IMR-90 (cell line): ENCODE data around the gene FABP7. TPM values are rescaled to one million over a fixed set of nuclear protein-coding genes. Genes with fewer than 3 reads are reported as not detected.

Experiments used
- ATAC-seq: fragments of 200-7000 bp; cut with Tn5 transposase; 2 replicates; pipeline ENCODE4 v1.9.1; 2020; ENCODE audit warnings: low read depth, mild to moderate bottlenecking, moderate library complexity
- BruUV-seq: library from RNA; stranded (reverse); fragments of 400-500 nt; replicated peaks from 2 replicates; lab custom pipeline; 2021; lab: Mats Ljungman, UMichigan
- CTCF ChIA-PET: fragments of 300-600 bp; formaldehyde crosslinking; extraction: SDS; loops from one replicate; lab custom pipeline; 2021; ENCODE audit warnings: antibody characterized with exemption; lab: Yijun Ruan, JAX
- POLR2A ChIA-PET: fragments of 300-600 bp; sonication (Branson Sonifier 250); formaldehyde crosslinking; loops from one replicate; lab custom pipeline; 2022; ENCODE audit warnings: antibody characterized with exemption; ENCODE audit not compliant: unreplicated experiment; lab: Charles Lee
- DNase-seq: peaks from one replicate; pipeline ENCODE4 v3.0.0; 2013
- H2AFZ ChIP-seq: replicated peaks from 2 replicates; pipeline ENCODE3; 2013; ENCODE audit warnings: low read length, mild to moderate bottlenecking; ENCODE audit not compliant: poor library complexity
- H2AK5ac ChIP-seq: 2 replicates; pipeline ENCODE4 v1.6.1; 2013; ENCODE audit warnings: low read depth, low read length, inconsistent platforms
- H2AK9ac ChIP-seq: replicated peaks from 2 replicates; pipeline ENCODE3; 2013; ENCODE audit warnings: mild to moderate bottlenecking, low read depth, low read length, moderate library complexity; ENCODE audit not compliant: poor library complexity
- H2BK120ac ChIP-seq: 2 replicates; pipeline ENCODE4 v1.6.1; 2013; ENCODE audit warnings: low read depth, low read length, inconsistent platforms
- H2BK15ac ChIP-seq: 3 replicates; pipeline ENCODE4 v1.6.1; 2013; ENCODE audit warnings: low read depth, low read length, inconsistent platforms
- H2BK20ac ChIP-seq: 2 replicates; pipeline ENCODE4 v1.6.1; 2013; ENCODE audit warnings: low read depth, mild to moderate bottlenecking, inconsistent platforms, low read length, moderate library complexity
- H2BK5ac ChIP-seq: 2 replicates; pipeline ENCODE4 v1.6.1; 2013; ENCODE audit warnings: mild to moderate bottlenecking, low read depth, low read length, inconsistent platforms; ENCODE audit not compliant: poor library complexity, severe bottlenecking
- H3K14ac ChIP-seq: replicated peaks from 2 replicates; pipeline ENCODE4 v1.6.1; 2013; ENCODE audit warnings: low read depth, low read length, inconsistent platforms
- H3K18ac ChIP-seq: 2 replicates; pipeline ENCODE4 v1.6.1; 2013; ENCODE audit warnings: low read depth, low read length, control low read depth
- H3K23ac ChIP-seq: 2 replicates; pipeline ENCODE4 v1.6.1; 2013; ENCODE audit warnings: low read depth, low read length, inconsistent platforms
- H3K27ac ChIP-seq: 2 replicates; pipeline ENCODE4 v1.5.1; 2013; ENCODE audit warnings: mild to moderate bottlenecking, control low read depth, low read length; ENCODE audit not compliant: insufficient read depth
- H3K27me3 ChIP-seq: 2 replicates; pipeline ENCODE4 v1.6.1; 2013; ENCODE audit warnings: low read length; ENCODE audit not compliant: control insufficient read depth, insufficient read depth
- H3K36me3 ChIP-seq: 2 replicates; pipeline ENCODE4 v1.6.1; 2013; ENCODE audit warnings: low read length, mixed read lengths; ENCODE audit not compliant: control insufficient read depth, insufficient read depth
- H3K4ac ChIP-seq: 2 replicates; pipeline ENCODE4 v1.6.1; 2013; ENCODE audit warnings: low read depth, low read length, inconsistent platforms
- H3K4me1 ChIP-seq: 2 replicates; pipeline ENCODE4 v1.6.1; 2013; ENCODE audit warnings: low read length, mixed read lengths; ENCODE audit not compliant: control insufficient read depth, insufficient read depth
- H3K4me2 ChIP-seq: 2 replicates; pipeline ENCODE4 v1.6.1; 2013; ENCODE audit warnings: low read depth, mild to moderate bottlenecking, control low read depth, low read length, moderate library complexity
- H3K4me3 ChIP-seq: 2 replicates; pipeline ENCODE4 v1.5.1; 2013; ENCODE audit warnings: low read depth, mild to moderate bottlenecking, control low read depth, low read length, moderate library complexity; ENCODE audit not compliant: insufficient read depth
- H3K56ac ChIP-seq: 2 replicates; pipeline ENCODE4 v1.6.1; 2013; ENCODE audit warnings: low read length, inconsistent platforms; ENCODE audit not compliant: insufficient read depth; ENCODE audit errors: extremely low read depth
- H3K79me1 ChIP-seq, 2 experiments: 2 replicates each; pipeline ENCODE4 v1.6.1; 2013; ENCODE audit warnings: low read length in 2 of 2, inconsistent platforms in 1 of 2, low read depth in 1 of 2
- H3K9ac ChIP-seq: 2 replicates; pipeline ENCODE4 v1.6.1; 2013; ENCODE audit warnings: low read depth, low read length, control low read depth
- H3K9me1 ChIP-seq: 2 replicates; pipeline ENCODE4 v1.6.1; 2013; ENCODE audit warnings: low read length, inconsistent platforms; ENCODE audit not compliant: insufficient read depth
- H3K9me3 ChIP-seq: 2 replicates; pipeline ENCODE4 v1.6.1; 2013; ENCODE audit warnings: low read length; ENCODE audit not compliant: control insufficient read depth, insufficient read depth
- H4K20me1 ChIP-seq: 2 replicates; pipeline ENCODE4 v1.6.1; 2013; ENCODE audit warnings: low read length, inconsistent platforms; ENCODE audit not compliant: insufficient read depth
- H4K5ac ChIP-seq: 2 replicates; pipeline ENCODE4 v1.6.1; 2013; ENCODE audit warnings: mild to moderate bottlenecking, low read depth, low read length, control low read depth
- H4K8ac ChIP-seq, 2 experiments: 2 replicates each; pipeline ENCODE4 v1.6.1; 2013; ENCODE audit warnings: low read depth in 2 of 2, low read length in 2 of 2, control low read depth in 1 of 2, inconsistent platforms in 1 of 2
- H4K91ac ChIP-seq: 2 replicates; pipeline ENCODE4 v1.6.1; 2013; ENCODE audit warnings: low read depth, low read length, inconsistent platforms; ENCODE audit not compliant: insufficient read depth
- FOS ChIP-seq: fragments of 150-350 bp; IDR thresholded peaks from 2 replicates; pipeline ENCODE4 v1.6.1; 2016; ENCODE audit warnings: low read depth, low read length
- MAZ ChIP-seq: IDR thresholded peaks from 2 replicates; pipeline ENCODE4 v1.6.1; 2012; ENCODE audit warnings: low read depth, mild to moderate bottlenecking, low read length, improper control_type of control experiment, moderate library complexity, borderline replicate concordance
- MXI1 ChIP-seq: IDR thresholded peaks from 2 replicates; pipeline ENCODE4 v1.6.1; 2012; ENCODE audit warnings: low read depth, mild to moderate bottlenecking, low read length, moderate library complexity, borderline replicate concordance
- RAD21 ChIP-seq: IDR thresholded peaks from 2 replicates; pipeline ENCODE4 v1.6.1; 2012; ENCODE audit warnings: low read length, improper control_type of control experiment
- RCOR1 ChIP-seq: IDR thresholded peaks from 2 replicates; pipeline ENCODE4 v1.6.1; 2012; ENCODE audit warnings: mild to moderate bottlenecking, low read length, improper control_type of control experiment; ENCODE audit not compliant: insufficient replicate concordance
- WGBS, 2 experiments: methylation state at CpG; one replicate each; pipeline versions ENCODE4 v1.1.5 to v1.1.7; 2013; ENCODE audit warnings: missing lambda C conversion rate in 2 of 2; ENCODE audit not compliant: insufficient read length in 1 of 2; ENCODE audit errors: extremely low coverage in 2 of 2; 5-methylcytosine and 5-hydroxymethylcytosine counted together
- dilution Hi-C: fragments of 300-500 bp; cut with HindIII; formaldehyde crosslinking; loops from one replicate; pipeline ENCODE4 v1.14.3; 2018; ENCODE audit warnings: low sequenced_read_pairs; ENCODE audit not compliant: unreplicated experiment
- in situ Hi-C: fragments of 300-500 bp; cut with MboI; formaldehyde crosslinking; loops from 3 replicates; pipeline ENCODE4 v1.14.3; 2019; ENCODE audit warnings: low sequenced_read_pairs, inconsistent platforms, mixed read lengths
- intact Hi-C: fragments of 100-400 bp; cut with micrococcal nuclease; formaldehyde crosslinking; loops from 2 replicates; pipeline ENCODE4 v1.10.0; 2022
- polyA plus RNA-seq, 3 experiments: library from polyadenylated mRNA; depleted of rRNA; stranded (reverse); fragments of >200 nt; gene quantifications; 2 replicates each; pipeline ENCODE4 v1.2.3, GENCODE V29; 2012; ENCODE audit warnings: low replicate concordance in 1 of 3
- total RNA-seq: library from RNA; depleted of rRNA; stranded (reverse); fragments of >200 nt; gene quantifications from 2 replicates; pipeline ENCODE4 v1.2.3, GENCODE V29; 2012
- TF ChIP-seq, protein P1 (sequence below): conservative IDR thresholded peaks from 2 replicates; pipeline ENCODE4 v1.5.1; 2012; ENCODE audit warnings: mild to moderate bottlenecking, low read depth, low read length, improper control_type of control experiment

FABP7 gene
- total and polyA plus RNA-seq, 2 of the 4 experiments (the other 2 are of a cell fraction), result not detected

DNA sequence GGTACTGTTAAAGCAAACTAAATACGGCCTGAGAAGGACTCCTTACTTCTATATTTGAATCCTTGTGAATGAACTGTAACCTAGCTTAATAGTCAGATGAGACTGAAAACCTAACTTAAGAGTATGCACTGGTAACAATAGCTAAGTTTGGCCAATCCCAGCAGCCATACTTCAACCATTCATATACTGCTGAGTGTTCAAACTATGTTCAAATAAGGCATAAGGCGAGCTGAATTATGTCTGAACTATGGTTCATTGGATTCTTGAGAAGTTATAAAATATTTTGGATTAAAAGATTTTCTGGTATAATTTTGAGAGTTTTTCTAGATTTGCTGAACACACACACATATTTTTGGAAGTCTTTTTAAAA, 11.8 kb downstream of the FABP7 start:
- DNase-seq (no peak), ATAC-seq (no peak)
- Histone ChIP-seq H3K27ac (peak overlapping the region; percentile 85; the same call in 1 of the 2 replicates), H3K9ac (peak overlapping the region; percentile 79; the same call in 1 of the 2 replicates), H3K4me1 (peaks cover 9% of the 10 kb centered on the region), H2BK5ac (no peak overlapping the region), H3K23ac (no peak overlapping the region; the same call in 1 of the 2 replicates), H2AK9ac (no peak overlapping the region), H3K18ac (no peak overlapping the region; the same call in 1 of the 2 replicates), H2BK120ac (no peak overlapping the region), H2AK5ac (no peak overlapping the region), H2BK15ac (peak overlapping the region; percentile 26; the same call in 1 of the 3 replicates), H3K27me3 (no peaks in the 10 kb centered on the region), H3K36me3 (peaks cover 3% of the 10 kb centered on the region; the same call in 1 of the 2 replicates), H2AFZ (no peak overlapping the region), H3K9me3 (no peaks in the 10 kb centered on the region), H3K14ac (no peak overlapping the region), H4K91ac (no peak overlapping the region), H3K4ac (peak overlapping the region; percentile 76; the same call in 1 of the 2 replicates), H3K56ac (0 out of 2 replicates have a peak overlapping the region, but pooled peaks have one; percentile 27), H4K5ac (peak overlapping the region; percentile 83; the same call in 1 of the 2 replicates), H3K4me2 (peak overlapping the region; percentile 82), H4K20me1 (no peaks in the 10 kb centered on the region), H2BK20ac (peak overlapping the region; percentile 26; the same call in 1 of the 2 replicates), H4K8ac (peak overlapping the region in 1 of 2 experiments; percentile 33; a peak in 1 of 4 replicates), H3K4me3 (peak overlapping the region; percentile 63), H3K79me1 (peaks cover 4 to 28% of the 10 kb centered on the region in 2 experiments; a peak in 2 of 4 replicates), H3K9me1 (no peaks in the 10 kb centered on the region)
- in situ Hi-C loops (no loop called here), dilution Hi-C loops (no loop called here), intact Hi-C loops (no loop called here)
- no CpG with 5 or more reads among the region's 2 CpGs for WGBS, 2 experiments
- BruUV-seq, result no TSS peak
- TF ChIP-seq, protein P1, sequence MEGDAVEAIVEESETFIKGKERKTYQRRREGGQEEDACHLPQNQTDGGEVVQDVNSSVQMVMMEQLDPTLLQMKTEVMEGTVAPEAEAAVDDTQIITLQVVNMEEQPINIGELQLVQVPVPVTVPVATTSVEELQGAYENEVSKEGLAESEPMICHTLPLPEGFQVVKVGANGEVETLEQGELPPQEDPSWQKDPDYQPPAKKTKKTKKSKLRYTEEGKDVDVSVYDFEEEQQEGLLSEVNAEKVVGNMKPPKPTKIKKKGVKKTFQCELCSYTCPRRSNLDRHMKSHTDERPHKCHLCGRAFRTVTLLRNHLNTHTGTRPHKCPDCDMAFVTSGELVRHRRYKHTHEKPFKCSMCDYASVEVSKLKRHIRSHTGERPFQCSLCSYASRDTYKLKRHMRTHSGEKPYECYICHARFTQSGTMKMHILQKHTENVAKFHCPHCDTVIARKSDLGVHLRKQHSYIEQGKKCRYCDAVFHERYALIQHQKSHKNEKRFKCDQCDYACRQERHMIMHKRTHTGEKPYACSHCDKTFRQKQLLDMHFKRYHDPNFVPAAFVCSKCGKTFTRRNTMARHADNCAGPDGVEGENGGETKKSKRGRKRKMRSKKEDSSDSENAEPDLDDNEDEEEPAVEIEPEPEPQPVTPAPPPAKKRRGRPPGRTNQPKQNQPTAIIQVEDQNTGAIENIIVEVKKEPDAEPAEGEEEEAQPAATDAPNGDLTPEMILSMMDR, result no peak
- TF ChIP-seq MAZ (no peak), RAD21 (no peak), MXI1 (no peak), RCOR1 (no peak), FOS (no peak)
- CTCF ChIA-PET, result no interaction called here
- POLR2A ChIA-PET, result no interaction called here
